A549 (cell line): ENCODE results near the gene LAPTM5. TPM values are rescaled to one million over a fixed set of nuclear protein-coding genes. Genes with fewer than 3 reads are reported as not detected.
"Not testable (repeated sequence)": the region's sequence is repeated elsewhere in the genome, so short reads cannot be mapped to it uniquely, and the experiment has no call there.

Experiments used
- ATAC-seq, 2 experiments: fragments of 200-7000 bp in 1 of 2; fragments of >200 bp in 1 of 2; cut with Nextera tagmentation in 1 of 2; cut with Tn5 transposase in 1 of 2; 3 replicates each; pipeline versions ENCODE4 v1.8.0 to v1.9.1; 2018 to 2020; ENCODE audit warnings: mild to moderate bottlenecking in 1 of 2, moderate library complexity in 1 of 2
- CTCF ChIA-PET: fragments of 300-600 bp; sonication (Branson Sonifier 250); formaldehyde crosslinking; extraction: SDS; loops from one replicate; lab custom pipeline; 2021; ENCODE audit warnings: antibody characterized with exemption, inconsistent platforms; lab: Yijun Ruan, JAX
- POLR2A ChIA-PET: fragments of 350-600 bp; formaldehyde crosslinking; extraction: SDS; loops from one replicate; lab custom pipeline; 2021; ENCODE audit warnings: antibody characterized with exemption, inconsistent platforms; lab: Yijun Ruan, JAX
- DNase-seq, 2 experiments: peaks; one replicate each; pipeline versions ENCODE4 v3.0.0 to v3.0.0-alpha.2; 2011 to 2016; ENCODE audit warnings: low read depth in 1 of 2, low spot score in 1 of 2
- FAIRE-seq: peaks from 2 replicates; lab custom pipeline; 2011; peaks lifted over from hg19 to GRCh38; lab: Jason Lieb, UNC
- H3K27ac ChIP-seq, 2 experiments: fragments of >200 bp; sonication (Bioruptor Twin); formaldehyde crosslinking; 3 replicates each; pipeline ENCODE4 v1.5.1; 2016 to 2017
- H3K4me1 ChIP-seq: fragments of >200 bp; sonication (Bioruptor Twin); formaldehyde crosslinking; 3 replicates; pipeline ENCODE4 v1.6.1; 2016
- H3K4me2 ChIP-seq: fragments of >200 bp; sonication (Bioruptor Twin); formaldehyde crosslinking; 3 replicates; pipeline ENCODE4 v1.6.1; 2016
- H3K4me3 ChIP-seq: fragments of >200 bp; sonication (Bioruptor Twin); formaldehyde crosslinking; 3 replicates; pipeline ENCODE4 v1.5.1; 2016
- H3K9me3 ChIP-seq: fragments of >200 bp; sonication (Bioruptor Twin); formaldehyde crosslinking; 3 replicates; pipeline ENCODE4 v1.6.1; 2016
- ATOH8 ChIP-seq: fragments of 250-450 bp; sonication (Bioruptor Pico); IDR thresholded peaks from 2 replicates; pipeline ENCODE4 v1.5.0; 2020; ENCODE audit warnings: low read depth, mild to moderate bottlenecking, moderate library complexity
- CBX2 ChIP-seq: fragments of 200-600 bp; sonication (generic); IDR thresholded peaks from 2 replicates; pipeline ENCODE4 v1.6.1; 2016; ENCODE audit warnings: low read depth, mild to moderate bottlenecking, borderline replicate concordance
- E2F6 ChIP-seq: IDR thresholded peaks from 2 replicates; pipeline ENCODE4 v1.6.1; 2012; ENCODE audit warnings: low read depth, borderline replicate concordance
- MAFK ChIP-seq: fragments of 450-650 bp; IDR thresholded peaks from 2 replicates; pipeline ENCODE4 v1.6.1; 2014; ENCODE audit not compliant: partially characterized antibody
- REST ChIP-seq: fragments of 200-600 bp; sonication (generic); IDR thresholded peaks from 2 replicates; pipeline ENCODE4 v1.6.1; 2016; ENCODE audit warnings: antibody characterized with exemption, mild to moderate bottlenecking, moderate library complexity
- TFCP2L1 ChIP-seq: fragments of 250-450 bp; sonication (Bioruptor Pico); IDR thresholded peaks from 2 replicates; pipeline ENCODE4 v1.5.0; 2021; ENCODE audit warnings: mild to moderate bottlenecking
- USF2 ChIP-seq: fragments of 450-650 bp; IDR thresholded peaks from 2 replicates; pipeline ENCODE4 v1.6.1; 2014; ENCODE audit warnings: antibody characterized with exemption
- ZC3H11A ChIP-seq: fragments of 450-650 bp; IDR thresholded peaks from 2 replicates; pipeline ENCODE4 v1.6.1; 2014; ENCODE audit warnings: antibody characterized with exemption, mild to moderate bottlenecking
- WGBS: methylation state at CpG from one replicate; pipeline ENCODE4 v1.1.6; 2017; ENCODE audit errors: missing lambda C conversion rate; 5-methylcytosine and 5-hydroxymethylcytosine counted together
- polyA plus RNA-seq, 4 experiments: library from polyadenylated mRNA; depleted of rRNA in 3 of 4; stranded (reverse); fragments of >200 nt; fragmentation: RNase III in 1 of 4; extraction: RNeasy Plus Mini Kit Qiagen cat#74134 plus additional on column Dnase treatment in 1 of 4; gene quantifications; 2 replicates in 3 of 4; 3 replicates in 1 of 4; pipeline ENCODE4 v1.2.3, GENCODE V29; 2011 to 2017

Gene LAPTM5
- polyA plus RNA-seq, 2 of the 4 experiments (the other 2 are of a cell fraction) = 0.06 to 0.22 TPM

- TF ChIP-seq USF2 (no peak), E2F6 (no peak), CBX2 (no peak), REST (no peak), ATOH8 (CRISPR knock-in tag) (no peak), ZC3H11A (no peak)
- H3K4me1 ChIP-seq = no peaks in the 10 kb centered on the region
- POLR2A ChIA-PET = no interaction called here
- H3K9me3 ChIP-seq = no peaks in the 10 kb centered on the region
- WGBS = 62% methylated on average over 5 of the region's 5 CpGs
- no peak for ATAC-seq
- CTCF ChIA-PET = interaction anchor here (0.9 to 36.8 kb wide), 6 partner anchors 9 to 121 kb away, joined by 3 to 743 read pairs (median 27); partner anchors contain the start of gene SDC3
- no peak for FAIRE-seq
- no peak overlapping the region for H3K4me2 ChIP-seq
- H3K4me3 ChIP-seq = no peak overlapping the region
- no peak for DNase-seq
- H3K27ac ChIP-seq = no peak overlapping the region
Measured at GRCh38 chr1:30790850-30791778, 33.5 kb upstream of the LAPTM5 start.

GRCh38 chr1:30790256-30790525 lies 32.6 kb upstream of the LAPTM5 start:
- ATAC-seq, H3K27ac ChIP-seq, H3K9me3 ChIP-seq, DNase-seq, POLR2A ChIA-PET, FAIRE-seq, H3K4me3 ChIP-seq, H3K4me2 ChIP-seq, H3K4me1 ChIP-seq: not testable (repeated sequence)
- WGBS = 72% methylated on average over 5 of the region's 5 CpGs
- CTCF ChIA-PET = interaction anchor here (7.2 to 36.8 kb wide), 2 partner anchors 12 to 122 kb away, joined by 73 to 743 read pairs; partner anchors contain the start of gene SDC3

GRCh38 chr1:30789388-30790255 lies 32.0 kb upstream of the LAPTM5 start:
- CTCF ChIA-PET = interaction anchor here (1.0 to 36.8 kb wide), 3 partner anchors 10 to 122 kb away, joined by 3 to 743 read pairs (median 73); partner anchors contain the start of gene SDC3
- DNase-seq = no peak
- TF ChIP-seq TFCP2L1 (no peak), MAFK (peak; percentile 84)
- TF ChIP-seq, all 56 proteins: peak for 1
- Histone ChIP-seq H3K9me3 (no peaks in the 10 kb centered on the region), H3K27ac (no peak overlapping the region), H3K4me3 (no peak overlapping the region), H3K4me1 (no peaks in the 10 kb centered on the region), H3K4me2 (no peak overlapping the region)
- FAIRE-seq = no peak
- POLR2A ChIA-PET = no interaction called here
- 68% methylated on average over 12 of the region's 12 CpGs for WGBS
- ATAC-seq = no peak
